ENCODE measurements around the gene ZNF106. TPM values are rescaled to one million over a fixed set of nuclear protein-coding genes. Genes with fewer than 3 reads are reported as not detected.
A peak's percentile ranks its signal among the peaks of the same experiment; 100 is the strongest.

Gene ZNF106
- total RNA-seq, 1 donor from 2014 or later = 61.3 TPM

- DNase-seq (ENCODE audit: low read depth, low spot score) = no peak
- no peak overlapping the region for H3K4me3 Mint-ChIP-seq
- no peaks in the 10 kb centered on the region for H3K27me3 Mint-ChIP-seq (ENCODE audit: low read depth)
- no peak for TF ChIP-seq CTCF (conservative IDR thresholded peaks at IDR 0.05)
- H3K4me1 Mint-ChIP-seq = peaks cover 15% of the 10 kb centered on the region
- H3K36me3 Mint-ChIP-seq (ENCODE audit: low read depth) = no peaks in the 10 kb centered on the region
- H3K9me3 Mint-ChIP-seq = no peaks in the 10 kb centered on the region
- no peak overlapping the region for H3K27ac Mint-ChIP-seq (ENCODE audit: unreplicated experiment)
These were observed 11.5 kb upstream of the ZNF106 start for GRCh38 chr15:42502477-42502876.

GRCh38 chr15:42499858-42500609, 9.1 kb upstream of the ZNF106 start:
- H3K36me3 Mint-ChIP-seq (ENCODE audit: low read depth) = no peaks in the 10 kb centered on the region
- H3K27ac Mint-ChIP-seq (ENCODE audit: unreplicated experiment) = no peak overlapping the region

GRCh38 chr15:42498212-42499068, 7.5 kb upstream of the ZNF106 start:
- Mint-ChIP-seq H3K27ac (ENCODE audit: unreplicated experiment) (no peak overlapping the region), H3K9me3 (no peaks in the 10 kb centered on the region), H3K4me3 (peak overlapping the region; percentile 72), H3K36me3 (ENCODE audit: low read depth) (no peaks in the 10 kb centered on the region), H3K4me1 (peaks cover 39% of the 10 kb centered on the region), H3K27me3 (ENCODE audit: low read depth) (no peaks in the 10 kb centered on the region)
- no peak for TF ChIP-seq CTCF (conservative IDR thresholded peaks at IDR 0.05)
- no peak for DNase-seq (ENCODE audit: low read depth, low spot score)

More at GRCh38 chr15:42499858-42500609, 9.1 kb upstream of the ZNF106 start:
- TF ChIP-seq CTCF (conservative IDR thresholded peaks at IDR 0.05) = no peak
- Mint-ChIP-seq H3K27me3 (ENCODE audit: low read depth) (no peaks in the 10 kb centered on the region), H3K4me3 (no peak overlapping the region), H3K4me1 (peaks cover 34% of the 10 kb centered on the region), H3K9me3 (no peaks in the 10 kb centered on the region)
- DNase-seq (ENCODE audit: low read depth, low spot score) = no peak

- DNase-seq (ENCODE audit: low read depth, low spot score) = peak; percentile 82
These were observed 4.6 kb upstream of the ZNF106 start, which contains the start of gene SNAP23 for GRCh38 chr15:42495361-42496212. TSS of gene SNAP23 (plus strand) at chr15:42495634. CDS start at chr15:42511847, 16,213 bp downstream.

More at GRCh38 chr15:42495361-42496212, 4.6 kb upstream of the ZNF106 start, which contains the start of gene SNAP23:
- Mint-ChIP-seq H3K4me3 (peak within 1 kb of the TSS; percentile 96), H3K36me3 (ENCODE audit: low read depth) (no peaks in the 10 kb centered on the region), H3K4me1 (peaks cover 42% of the 10 kb centered on the region), H3K27ac (ENCODE audit: unreplicated experiment) (peak within 1 kb of the TSS; percentile 94), H3K27me3 (ENCODE audit: low read depth) (no peaks in the 10 kb centered on the region), H3K9me3 (no peaks in the 10 kb centered on the region)
- TF ChIP-seq CTCF (conservative IDR thresholded peaks at IDR 0.05) = no peak
